Measurements from ENCODE around the gene LRRFIP2.

Gene LRRFIP2

DNA sequence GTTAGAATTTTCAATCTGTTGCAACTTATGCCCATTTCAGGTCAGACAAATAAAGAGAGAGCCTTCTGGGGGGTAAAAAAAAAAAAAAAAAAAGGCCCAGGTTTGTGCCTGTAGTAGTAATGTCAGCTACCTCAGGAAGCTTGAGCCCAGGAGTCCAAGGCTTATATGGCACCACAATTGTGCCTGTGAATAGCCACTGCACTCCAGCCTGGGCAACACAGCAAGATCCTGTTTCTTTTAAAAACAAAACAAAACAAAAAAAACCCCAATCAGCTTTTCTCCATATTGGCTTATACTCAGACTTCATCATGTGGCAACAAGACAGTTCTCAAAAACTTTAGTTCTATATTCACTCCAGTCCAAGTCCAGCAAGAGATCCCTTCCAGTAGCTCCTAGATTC lies 8.4 kb upstream of the LRRFIP2 start:
- Mint-ChIP-seq H3K36me3 (ENCODE audit: insufficient read depth) (peaks cover 5% of the 10 kb centered on the region), H3K27ac (ENCODE audit: low read depth) (no peak overlapping the region), H3K9me3 (no peaks in the 10 kb centered on the region), H3K4me1 (peaks cover 8% of the 10 kb centered on the region), H3K27me3 (no peaks in the 10 kb centered on the region), H3K4me3 (no peak overlapping the region)
- ATAC-seq (replicated peaks; ENCODE audit: extremely low read depth, poor library complexity, severe bottlenecking) (no peak), DNase-seq (ENCODE audit: low spot score in 2 of 2) (no peak)

- DNase-seq (ENCODE audit: low spot score in 2 of 2) (no peak), ATAC-seq (replicated peaks; ENCODE audit: extremely low read depth, poor library complexity, severe bottlenecking) (no peak)
- no peaks in the 10 kb centered on the region for H3K27me3 Mint-ChIP-seq
- H3K27ac Mint-ChIP-seq (ENCODE audit: low read depth), result no peak overlapping the region
- H3K4me3 Mint-ChIP-seq, result no peak overlapping the region
- peaks cover 18% of the 10 kb centered on the region for H3K4me1 Mint-ChIP-seq
- peaks cover 5% of the 10 kb centered on the region for H3K36me3 Mint-ChIP-seq (ENCODE audit: insufficient read depth)
- no peaks in the 10 kb centered on the region for H3K9me3 Mint-ChIP-seq
These were observed 7.4 kb upstream of the LRRFIP2 start for GRCh38 chr3:37181756-37182155.

DNA sequence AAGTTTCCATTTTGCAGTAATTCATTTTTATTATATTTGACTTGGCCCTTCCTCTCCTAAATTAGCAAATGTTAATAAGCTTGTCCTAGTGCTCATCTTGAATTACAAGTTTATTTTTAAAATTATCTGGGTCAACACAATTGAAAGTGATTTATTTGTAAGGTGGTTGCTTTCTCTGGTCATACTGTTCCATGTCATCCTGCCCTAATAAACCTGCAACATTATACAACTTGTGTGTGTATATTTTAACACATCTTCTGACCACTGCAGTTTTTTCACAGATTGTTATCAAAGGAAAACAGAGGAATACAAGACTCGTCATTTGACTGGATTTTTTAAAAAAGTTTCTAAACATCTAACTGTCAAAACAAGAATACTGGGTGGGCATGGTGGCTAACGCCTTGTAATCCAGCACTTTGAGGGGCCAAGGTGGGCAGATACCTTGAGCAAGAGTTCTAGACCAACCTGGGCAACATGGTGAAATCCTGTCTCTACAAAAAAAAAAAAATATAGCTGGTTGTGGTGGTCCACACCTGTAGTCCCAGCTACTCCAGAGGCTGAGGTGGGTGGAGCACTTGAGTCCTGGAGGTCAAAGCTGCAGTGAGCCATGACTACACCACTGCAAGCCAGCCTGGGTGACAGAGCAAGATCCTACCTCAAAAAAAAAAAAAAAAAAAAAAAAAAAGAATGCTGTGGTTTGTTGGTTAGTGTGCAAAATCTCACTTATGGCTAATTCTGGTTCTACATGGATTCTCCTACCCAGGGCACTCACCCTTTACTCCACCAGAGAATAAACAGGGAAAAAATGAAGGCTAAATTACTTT lies 5.0 kb upstream of the LRRFIP2 start:
- Mint-ChIP-seq H3K4me3 (no peak overlapping the region), H3K36me3 (ENCODE audit: insufficient read depth) (peaks cover 10% of the 10 kb centered on the region), H3K27ac (ENCODE audit: low read depth) (peak overlapping the region; percentile 46), H3K4me1 (peaks cover 32% of the 10 kb centered on the region), H3K9me3 (no peaks in the 10 kb centered on the region), H3K27me3 (no peaks in the 10 kb centered on the region)
- ATAC-seq (replicated peaks; ENCODE audit: extremely low read depth, poor library complexity, severe bottlenecking), result no peak
- DNase-seq (ENCODE audit: low spot score in 2 of 2), result no peak

- Mint-ChIP-seq H3K27me3 (no peaks in the 10 kb centered on the region), H3K9me3 (no peaks in the 10 kb centered on the region), H3K4me3 (no peak overlapping the region), H3K36me3 (ENCODE audit: insufficient read depth) (peaks cover 8% of the 10 kb centered on the region), H3K4me1 (peaks cover 34% of the 10 kb centered on the region), H3K27ac (ENCODE audit: low read depth) (no peak overlapping the region)
- DNase-seq (ENCODE audit: low spot score in 2 of 2) (no peak), ATAC-seq (replicated peaks; ENCODE audit: extremely low read depth, poor library complexity, severe bottlenecking) (no peak)
These were observed 576 bp downstream of the LRRFIP2 start for GRCh38 chr3:37173806-37174205.

DNA sequence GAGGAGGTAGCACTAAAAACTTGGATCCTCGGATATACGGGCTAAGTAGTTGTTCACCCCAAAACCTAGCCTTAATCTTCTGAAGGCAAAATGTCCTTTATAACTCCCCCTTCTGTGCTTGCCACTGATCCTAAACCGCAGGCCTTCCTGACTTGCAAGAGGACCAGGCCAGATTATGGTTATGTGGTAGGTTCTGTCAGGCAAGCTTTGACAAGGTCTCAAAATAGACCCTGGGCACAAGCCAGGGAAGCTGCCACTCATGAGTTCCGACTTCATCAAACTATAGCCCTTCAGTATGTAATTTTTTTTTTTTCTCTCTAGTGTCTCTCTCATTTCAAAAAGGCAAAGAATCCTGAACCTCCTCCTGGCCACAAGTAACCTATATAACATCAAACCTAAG lies 3.2 kb downstream of the LRRFIP2 start:
- Mint-ChIP-seq H3K4me1 (peaks cover 26% of the 10 kb centered on the region), H3K4me3 (no peak overlapping the region), H3K27ac (ENCODE audit: low read depth) (no peak overlapping the region), H3K27me3 (no peaks in the 10 kb centered on the region), H3K9me3 (no peaks in the 10 kb centered on the region), H3K36me3 (ENCODE audit: insufficient read depth) (peaks cover 9% of the 10 kb centered on the region)
- ATAC-seq (replicated peaks; ENCODE audit: extremely low read depth, poor library complexity, severe bottlenecking), result no peak
- DNase-seq (ENCODE audit: low spot score in 2 of 2), result no peak

GRCh38 chr3:37170513-37170912 lies 3.9 kb downstream of the LRRFIP2 start:
- Mint-ChIP-seq H3K36me3 (ENCODE audit: insufficient read depth) (peaks cover 10% of the 10 kb centered on the region), H3K27me3 (no peaks in the 10 kb centered on the region), H3K4me1 (peaks cover 25% of the 10 kb centered on the region), H3K27ac (ENCODE audit: low read depth) (no peak overlapping the region), H3K4me3 (no peak overlapping the region), H3K9me3 (no peaks in the 10 kb centered on the region)
- ATAC-seq (replicated peaks; ENCODE audit: extremely low read depth, poor library complexity, severe bottlenecking) (no peak), DNase-seq (ENCODE audit: low spot score in 2 of 2) (no peak)

DNA sequence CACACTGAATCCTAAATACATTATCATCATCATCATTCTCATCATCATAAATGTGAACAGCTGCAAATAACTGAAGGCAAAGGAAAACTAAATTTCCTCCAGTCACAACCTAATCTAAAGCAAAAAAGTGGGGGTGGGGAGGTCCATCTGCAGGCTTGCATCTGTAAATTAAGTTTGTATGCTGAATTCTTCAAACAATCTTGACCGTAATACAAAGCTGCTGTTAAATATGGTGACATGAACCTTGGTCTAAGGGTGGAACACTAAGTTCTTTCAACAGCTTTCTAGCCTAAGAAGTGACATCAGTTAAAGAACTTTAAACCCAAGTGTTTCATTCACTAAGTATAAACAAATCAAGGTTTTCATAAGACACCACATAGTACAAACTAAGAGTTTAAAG lies 4.3 kb downstream of the LRRFIP2 start:
- H3K36me3 Mint-ChIP-seq (ENCODE audit: insufficient read depth), result peaks cover 9% of the 10 kb centered on the region
- peaks cover 20% of the 10 kb centered on the region for H3K4me1 Mint-ChIP-seq
- no peaks in the 10 kb centered on the region for H3K27me3 Mint-ChIP-seq
- no peak overlapping the region for H3K27ac Mint-ChIP-seq (ENCODE audit: low read depth)
- H3K9me3 Mint-ChIP-seq, result no peaks in the 10 kb centered on the region
- H3K4me3 Mint-ChIP-seq, result no peak overlapping the region
- ATAC-seq (replicated peaks; ENCODE audit: extremely low read depth, poor library complexity, severe bottlenecking), result no peak
- no peak for DNase-seq (ENCODE audit: low spot score in 2 of 2)

DNA sequence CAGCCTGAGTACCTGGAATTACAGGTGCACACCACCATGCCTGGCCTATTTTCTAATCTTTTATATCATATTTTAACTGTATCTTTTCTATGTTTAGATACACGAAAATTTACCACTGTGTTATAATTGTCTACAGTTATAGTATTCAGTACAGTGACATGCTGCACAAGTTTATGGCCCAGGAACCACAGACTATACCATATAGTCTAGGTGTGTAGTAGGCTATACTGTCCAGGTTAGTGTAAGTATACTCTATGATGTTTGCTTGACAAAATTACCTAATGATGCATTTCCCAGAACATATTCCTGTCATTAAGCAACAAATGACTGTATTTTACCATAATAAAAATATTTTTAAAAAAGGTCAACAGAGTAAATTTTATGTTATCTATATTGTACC lies 5.5 kb downstream of the LRRFIP2 start:
- no peak overlapping the region for H3K4me3 Mint-ChIP-seq
- DNase-seq (ENCODE audit: low spot score in 2 of 2) (no peak), ATAC-seq (replicated peaks; ENCODE audit: extremely low read depth, poor library complexity, severe bottlenecking) (no peak)
- H3K36me3 Mint-ChIP-seq (ENCODE audit: insufficient read depth), result peaks cover 11% of the 10 kb centered on the region
- no peak overlapping the region for H3K27ac Mint-ChIP-seq (ENCODE audit: low read depth)
- H3K27me3 Mint-ChIP-seq, result no peaks in the 10 kb centered on the region
- H3K9me3 Mint-ChIP-seq, result no peaks in the 10 kb centered on the region
- H3K4me1 Mint-ChIP-seq, result peaks cover 11% of the 10 kb centered on the region

DNA sequence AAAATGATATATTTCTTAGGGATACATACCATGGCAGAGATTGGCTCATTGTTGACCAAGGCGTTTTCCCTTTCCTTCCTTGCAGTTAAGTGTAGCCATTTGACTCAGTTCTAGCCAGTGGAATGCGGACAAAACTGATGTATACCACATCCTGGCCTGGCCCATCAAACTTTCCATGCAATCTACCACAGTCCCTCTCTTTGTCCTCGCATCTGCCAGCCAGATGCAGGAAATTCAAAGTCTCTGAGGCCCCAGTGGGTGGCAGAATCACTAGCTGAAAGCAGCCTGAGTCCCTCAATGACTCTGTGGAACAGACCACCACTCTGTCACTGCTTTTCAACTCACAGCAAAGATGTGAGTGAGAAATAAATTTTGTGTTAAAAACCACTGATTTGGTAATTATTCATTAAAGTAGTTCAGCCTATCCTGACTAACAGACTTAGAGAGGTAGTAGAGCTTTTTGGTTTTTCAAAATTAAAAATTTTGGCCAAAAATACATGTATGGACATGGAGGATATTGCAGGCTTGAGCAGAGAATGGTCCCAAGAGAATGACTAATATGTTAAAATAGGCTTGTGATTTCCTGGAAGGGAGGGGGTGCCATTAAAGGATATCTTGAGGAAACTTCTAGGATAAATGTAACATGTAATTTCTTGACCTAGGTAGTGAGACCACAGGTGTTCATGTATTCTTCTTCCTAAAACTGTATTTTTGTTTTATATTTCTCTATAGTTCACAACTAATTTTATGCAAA lies 10.9 kb downstream of the LRRFIP2 start:
- Mint-ChIP-seq H3K27ac (ENCODE audit: low read depth) (peak overlapping the region; percentile 79), H3K4me3 (no peak overlapping the region), H3K9me3 (no peaks in the 10 kb centered on the region), H3K36me3 (ENCODE audit: insufficient read depth) (peaks cover 24% of the 10 kb centered on the region), H3K27me3 (no peaks in the 10 kb centered on the region), H3K4me1 (peaks cover 34% of the 10 kb centered on the region)
- ATAC-seq (replicated peaks; ENCODE audit: extremely low read depth, poor library complexity, severe bottlenecking) (peak; percentile 43), DNase-seq (ENCODE audit: low spot score in 2 of 2) (no peak)

DNA sequence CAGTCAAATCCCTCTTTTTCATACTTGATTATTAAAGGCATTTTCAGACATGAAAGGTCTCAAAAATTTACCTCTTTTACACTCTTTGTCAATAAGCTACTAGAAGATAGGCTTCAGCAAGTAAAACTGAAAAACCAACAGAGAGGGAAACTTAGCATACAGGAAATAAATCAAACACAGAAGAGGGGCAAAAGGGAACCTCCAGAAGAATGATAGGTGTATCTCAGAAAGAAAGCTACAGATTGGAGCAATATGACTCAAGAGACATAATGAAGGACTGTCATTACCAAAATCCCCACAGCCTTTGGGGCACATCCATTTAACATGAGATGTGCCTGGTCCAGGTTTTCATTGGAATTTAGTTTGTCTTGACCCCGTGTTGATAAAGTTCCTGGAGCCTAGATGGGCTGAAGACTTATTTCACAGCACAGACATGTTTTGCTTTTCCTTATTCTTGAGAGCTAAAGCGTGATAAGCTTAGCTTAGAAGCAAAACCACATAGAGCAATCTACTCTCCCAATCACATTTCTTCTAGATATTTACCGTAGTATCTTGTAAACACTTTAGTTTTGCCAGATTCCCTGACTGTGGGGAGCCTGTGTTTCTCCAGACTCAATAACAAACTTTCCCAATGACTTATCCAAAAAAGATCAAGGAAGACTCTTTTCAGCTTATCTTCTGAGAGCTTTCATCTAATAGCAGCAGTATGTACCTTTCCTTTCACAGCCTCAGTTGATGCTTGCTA lies 11.7 kb downstream of the LRRFIP2 start:
- Mint-ChIP-seq H3K27ac (ENCODE audit: low read depth) (peak overlapping the region; percentile 79), H3K4me3 (no peak overlapping the region), H3K36me3 (ENCODE audit: insufficient read depth) (peaks cover 22% of the 10 kb centered on the region), H3K9me3 (no peaks in the 10 kb centered on the region), H3K27me3 (no peaks in the 10 kb centered on the region), H3K4me1 (peaks cover 30% of the 10 kb centered on the region)
- no peak for DNase-seq (ENCODE audit: low spot score in 2 of 2)
- peak; percentile 43 for ATAC-seq (replicated peaks; ENCODE audit: extremely low read depth, poor library complexity, severe bottlenecking)

DNA sequence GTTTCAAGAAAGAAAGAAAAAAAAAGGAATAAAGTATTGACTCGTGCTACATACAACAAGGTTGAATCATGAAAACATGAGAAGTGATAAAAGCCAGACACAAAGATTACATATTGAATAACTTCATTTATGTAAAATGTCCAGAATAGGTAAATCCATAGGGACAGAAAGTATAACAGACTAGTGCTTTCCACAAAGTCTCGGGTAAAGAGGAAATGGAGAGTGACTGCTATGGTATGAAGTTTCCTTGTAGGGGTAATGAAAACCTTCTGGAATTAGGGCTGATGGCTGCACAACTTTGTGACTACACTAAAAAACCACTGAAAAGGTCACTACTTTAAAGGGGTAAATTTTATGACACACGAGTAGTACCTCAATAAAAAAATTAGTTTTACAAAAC lies 13.0 kb downstream of the LRRFIP2 start:
- no peaks in the 10 kb centered on the region for H3K27me3 Mint-ChIP-seq
- peaks cover 36% of the 10 kb centered on the region for H3K4me1 Mint-ChIP-seq
- H3K9me3 Mint-ChIP-seq, result no peaks in the 10 kb centered on the region
- no peak overlapping the region for H3K4me3 Mint-ChIP-seq
- peak overlapping the region; percentile 79 for H3K27ac Mint-ChIP-seq (ENCODE audit: low read depth)
- ATAC-seq (replicated peaks; ENCODE audit: extremely low read depth, poor library complexity, severe bottlenecking) (no peak), DNase-seq (ENCODE audit: low spot score in 2 of 2) (no peak)
- H3K36me3 Mint-ChIP-seq (ENCODE audit: insufficient read depth), result peaks cover 22% of the 10 kb centered on the region

GRCh38 chr3:37155782-37156181 lies 18.6 kb downstream of the LRRFIP2 start:
- Mint-ChIP-seq H3K4me1 (peaks cover 7% of the 10 kb centered on the region), H3K9me3 (no peaks in the 10 kb centered on the region), H3K27ac (ENCODE audit: low read depth) (no peak overlapping the region), H3K27me3 (no peaks in the 10 kb centered on the region), H3K36me3 (ENCODE audit: insufficient read depth) (peaks cover 11% of the 10 kb centered on the region), H3K4me3 (no peak overlapping the region)
- DNase-seq (ENCODE audit: low spot score in 2 of 2) (no peak), ATAC-seq (replicated peaks; ENCODE audit: extremely low read depth, poor library complexity, severe bottlenecking) (no peak)
